GM10847 (cell line): ENCODE data around the gene RBM23.

Experiments used
- POLR2A ChIP-seq: IDR thresholded peaks from 2 replicates; pipeline ENCODE4 v1.6.1; 2011; ENCODE audit not compliant: insufficient read length; ENCODE audit errors: extremely low read depth

The RBM23 gene

GRCh38 chr14:22922294-22922693, 3.3 kb upstream of the RBM23 start:
- no peak for TF ChIP-seq POLR2A

DNA sequence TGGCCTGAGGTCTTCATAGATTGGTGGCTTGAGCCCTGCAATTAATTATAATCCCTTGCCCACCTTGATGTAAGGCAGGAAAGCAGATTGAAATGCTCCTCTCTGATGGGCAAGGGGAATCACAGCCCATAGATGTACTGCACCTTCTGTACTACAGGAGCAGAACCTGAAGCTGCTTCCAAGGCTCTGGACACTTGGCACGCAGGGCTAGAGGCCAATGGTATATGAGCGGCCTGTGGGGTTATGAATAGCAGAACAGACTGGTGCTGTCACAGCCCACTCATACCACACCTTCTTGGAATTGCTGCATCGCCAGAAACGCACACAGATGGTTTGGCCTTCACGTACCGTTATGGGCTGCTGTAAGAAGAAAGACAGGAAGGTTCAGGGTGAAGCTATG, 1.7 kb upstream of the RBM23 start:
- no peak for TF ChIP-seq POLR2A

DNA sequence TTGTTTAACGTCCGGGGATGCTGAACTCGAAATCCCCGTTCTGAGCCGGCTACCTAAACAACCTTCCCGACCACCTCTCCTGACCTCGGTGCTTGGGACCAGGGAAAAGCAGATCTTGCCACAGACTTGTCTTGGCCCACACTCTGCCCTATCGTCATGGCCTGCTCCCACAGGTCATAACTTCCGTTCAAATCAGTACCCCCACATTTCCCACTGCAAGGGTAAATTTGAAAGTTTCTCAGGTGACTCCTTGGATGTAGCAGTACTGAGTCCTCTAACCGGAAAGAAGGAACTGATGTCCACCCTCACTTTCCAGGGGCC, 612 bp upstream of the RBM23 start:
- no peak for TF ChIP-seq POLR2A

DNA sequence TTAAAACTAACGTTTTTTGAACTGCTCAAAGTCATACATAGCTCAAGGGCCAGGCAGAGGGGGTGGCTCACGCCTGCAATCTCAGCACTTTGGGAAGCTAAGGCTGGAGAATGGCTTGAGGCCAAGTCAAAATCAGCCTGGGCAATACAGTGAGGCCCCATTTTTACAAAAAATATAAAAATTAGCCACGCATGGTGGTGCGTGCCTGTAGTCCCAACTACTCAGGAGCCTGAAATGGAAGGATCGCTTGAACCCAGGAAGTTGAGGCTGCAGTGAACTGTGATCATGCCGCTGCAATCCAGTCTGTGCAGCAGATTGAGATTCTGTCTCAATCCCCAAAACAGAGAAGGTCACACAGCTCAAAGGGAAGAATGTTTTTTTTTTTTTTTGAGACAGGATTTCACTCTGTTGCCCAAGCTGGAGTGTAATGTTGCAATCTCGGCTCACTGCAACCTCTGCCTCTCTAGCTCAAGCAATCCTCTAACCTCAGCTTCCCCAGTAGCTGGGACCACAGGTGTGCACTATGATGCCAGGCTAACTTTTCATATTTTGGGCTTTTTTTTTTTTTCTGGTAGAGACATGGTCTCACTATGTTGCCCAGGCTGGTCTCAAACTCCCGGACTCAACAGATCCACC, 2.9 kb downstream of the RBM23 start:
- TF ChIP-seq POLR2A, result no peak

- no peak for TF ChIP-seq POLR2A
These were observed 8.0 kb downstream of the RBM23 start for GRCh38 chr14:22910916-22911315.

DNA sequence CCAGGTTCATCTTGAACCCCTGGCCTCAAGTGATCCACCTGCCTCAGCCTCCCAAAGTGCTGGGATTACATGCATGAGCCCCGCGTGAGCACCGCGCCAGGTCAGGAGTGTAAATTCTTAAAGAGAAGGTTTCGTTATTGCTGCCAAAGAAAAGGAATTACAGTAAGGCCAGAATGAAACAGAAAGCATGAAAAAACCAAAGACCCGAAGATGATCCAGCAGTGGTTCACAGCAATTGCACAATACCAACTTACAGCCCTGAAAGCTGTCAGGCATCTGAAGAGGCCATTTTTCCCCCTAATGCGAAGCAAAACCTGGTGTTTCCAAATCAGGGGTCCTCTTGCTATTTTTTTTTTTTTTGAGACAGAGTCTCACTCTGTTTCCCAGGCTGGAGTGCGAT, 10.3 kb downstream of the RBM23 start:
- TF ChIP-seq POLR2A, result no peak

GRCh38 chr14:22907429-22907828, 11.5 kb downstream of the RBM23 start:
- TF ChIP-seq POLR2A, result no peak

DNA sequence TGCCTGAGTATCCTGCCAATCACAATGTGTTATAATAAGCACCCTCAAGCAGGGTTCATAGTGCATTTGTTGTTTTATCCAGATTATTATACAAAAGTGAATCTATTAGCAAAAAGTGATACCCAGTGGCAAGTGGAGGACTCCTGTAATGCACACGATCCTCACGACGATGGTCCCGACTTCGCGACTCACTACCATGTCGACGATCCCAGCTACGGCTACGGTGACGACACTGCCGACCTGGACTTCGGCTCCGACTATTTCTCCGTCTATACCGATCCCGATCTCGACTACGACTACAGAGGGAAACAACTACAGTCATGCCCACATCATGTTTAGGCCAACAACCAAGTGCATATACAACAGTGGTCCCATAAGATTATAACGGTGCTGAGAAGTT, 12.9 kb downstream of the RBM23 start:
- TF ChIP-seq POLR2A, result no peak

DNA sequence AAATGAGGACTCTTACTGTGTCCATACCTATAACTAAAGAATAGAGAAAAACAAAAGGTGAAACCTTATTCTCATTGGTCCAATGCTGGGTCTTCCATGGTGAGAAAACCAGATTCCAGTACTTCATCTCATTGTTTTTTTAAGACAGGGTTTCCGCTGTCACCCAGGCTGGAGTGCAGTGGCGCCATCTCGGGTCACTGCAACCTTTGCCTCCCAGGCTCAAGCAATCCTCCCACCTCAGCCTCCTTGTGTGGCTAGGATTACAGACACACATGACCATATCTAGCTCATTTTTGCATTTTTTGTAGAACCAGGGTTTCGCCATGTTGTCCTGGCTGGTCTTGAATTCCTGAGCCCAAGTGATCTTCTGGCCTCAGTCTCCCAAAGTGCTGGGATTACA, 13.3 kb downstream of the RBM23 start:
- no peak for TF ChIP-seq POLR2A

DNA sequence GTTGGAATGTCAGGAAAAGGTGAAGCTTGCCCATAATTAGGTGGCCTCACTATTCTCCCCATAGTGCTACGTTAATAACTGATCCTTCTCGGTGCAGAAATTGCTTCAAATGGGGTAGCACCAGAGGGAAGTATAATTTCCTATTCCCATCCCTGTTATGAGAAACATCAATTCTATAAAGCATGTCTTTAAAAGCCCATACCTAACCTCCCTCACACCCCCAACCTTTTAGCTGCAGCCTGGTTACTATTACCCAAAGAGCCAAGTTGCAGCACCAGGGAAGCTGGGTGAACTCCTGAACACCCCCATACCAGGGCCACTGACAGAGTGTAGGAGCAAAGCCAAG, 15.2 kb downstream of the RBM23 start:
- no peak for TF ChIP-seq POLR2A

DNA sequence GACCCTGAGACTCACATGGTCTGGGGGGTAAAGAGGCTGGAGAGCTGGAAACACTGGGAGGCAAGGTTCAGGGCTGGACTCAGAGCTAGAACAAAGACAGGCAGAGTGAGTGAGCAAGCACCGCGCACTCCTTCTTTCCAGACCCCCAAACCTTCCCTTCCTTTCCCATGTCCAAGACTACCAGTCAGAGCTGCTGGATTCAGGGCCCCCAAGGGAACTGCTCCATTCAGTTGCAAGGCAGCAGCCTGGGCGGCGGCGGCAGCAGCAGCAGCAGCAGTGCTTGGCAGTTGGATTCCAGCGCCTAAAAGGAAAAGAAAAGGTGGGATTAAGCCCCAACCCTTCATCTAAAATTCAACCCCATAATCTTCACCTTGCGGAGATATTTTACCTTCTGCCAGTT, 17.1 kb downstream of the RBM23 start:
- TF ChIP-seq POLR2A, result no peak

- TF ChIP-seq POLR2A, result no peak
These were observed 18.7 kb downstream of the RBM23 start for GRCh38 chr14:22900081-22900799.

DNA sequence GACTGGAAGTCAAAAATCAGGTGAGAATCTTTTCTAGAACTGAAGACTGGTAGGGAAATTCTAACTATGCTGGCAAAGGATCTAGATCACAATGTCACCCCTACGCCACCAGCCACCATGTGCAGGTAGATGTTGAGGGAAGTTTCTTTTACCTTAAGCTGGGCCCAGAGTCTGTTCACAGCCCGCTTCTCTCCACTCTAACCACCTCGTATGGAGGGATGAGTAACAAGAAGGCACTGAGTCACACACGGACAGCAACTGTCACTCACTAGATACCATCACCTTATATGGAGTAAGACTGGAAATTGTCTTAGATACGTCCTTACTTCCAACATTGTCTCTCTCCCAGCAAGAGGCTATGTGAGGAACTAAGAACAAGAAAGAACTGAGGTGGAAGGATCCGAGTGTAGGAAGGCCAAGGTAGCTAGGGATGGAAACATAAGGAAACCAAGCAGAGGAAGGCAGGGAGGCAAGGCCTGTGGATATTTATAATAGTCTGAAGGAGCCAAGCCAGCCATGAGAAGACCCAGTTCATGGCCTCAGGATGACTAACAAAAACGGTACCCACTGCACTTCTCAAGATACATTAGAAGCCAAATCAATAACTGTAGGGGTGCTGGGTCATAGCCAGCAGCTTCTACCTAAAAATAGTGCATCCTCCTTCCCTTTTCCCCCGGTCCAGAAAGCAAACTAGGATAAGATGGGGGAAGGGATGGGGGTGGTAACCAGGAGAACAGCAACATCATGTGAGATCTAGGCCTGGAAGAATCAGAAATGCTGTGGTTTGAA, 20.5 kb downstream of the RBM23 start:
- TF ChIP-seq POLR2A, result no peak

DNA sequence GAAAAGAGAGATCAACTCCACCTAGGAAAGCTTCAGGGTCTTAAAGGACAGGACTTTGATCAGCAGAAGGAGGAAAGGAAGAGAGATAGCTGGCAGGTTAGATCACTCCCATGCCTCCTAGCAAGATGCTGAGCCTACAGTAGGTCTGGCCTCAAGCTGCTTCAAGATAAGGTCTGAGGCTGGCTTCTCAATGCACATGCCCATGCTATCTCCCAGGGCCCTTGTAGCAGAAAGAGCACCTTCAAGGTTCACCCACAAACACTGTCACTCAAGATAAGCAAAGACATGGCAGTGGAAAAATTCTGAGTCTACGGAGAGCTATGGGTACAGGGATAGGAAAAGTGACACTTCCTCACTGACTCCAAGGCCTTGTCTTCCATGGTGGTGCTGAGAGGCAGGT, 21.6 kb downstream of the RBM23 start:
- TF ChIP-seq POLR2A, result no peak

GRCh38 chr14:22896760-22897159, 22.2 kb downstream of the RBM23 start:
- TF ChIP-seq POLR2A, result no peak

DNA sequence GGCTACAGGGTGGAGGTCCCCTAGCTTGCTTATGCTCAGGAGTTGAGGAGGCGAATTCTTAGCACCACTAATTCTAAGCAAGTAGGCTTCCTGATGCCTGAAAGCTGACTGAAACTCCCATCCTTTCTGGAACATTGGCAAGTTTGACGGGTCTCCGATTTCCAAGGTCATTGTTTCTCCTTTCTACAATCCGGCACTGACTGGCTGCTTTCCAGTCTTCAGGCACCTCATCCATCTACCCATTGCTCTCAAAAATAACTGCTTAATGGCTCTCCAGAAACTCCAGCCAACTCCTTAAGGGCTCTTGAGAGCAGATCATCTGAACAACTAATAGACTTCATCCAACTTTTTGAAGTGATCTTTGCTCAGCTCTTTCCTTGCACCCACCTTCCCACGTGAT, 22.6 kb downstream of the RBM23 start:
- TF ChIP-seq POLR2A, result no peak
